B cell (primary cell): Measurements from ENCODE around the gene KPNA5. TPM values are rescaled to one million over a fixed set of nuclear protein-coding genes. Genes with fewer than 3 reads are reported as not detected.

ENCODE experiments used
- ATAC-seq: fragments of 200-7000 bp; cut with Tn5 transposase; one replicate; pipeline ENCODE4 v1.10.0; 2021; ENCODE audit warnings: low read depth, mild to moderate bottlenecking, moderate number of reproducible peaks, moderate library complexity
- CTCF ChIA-PET: fragments of 350-600 bp; sonication (Branson Sonifier 250); formaldehyde crosslinking; loops from one replicate; lab custom pipeline; 2021; ENCODE audit warnings: antibody characterized with exemption, inconsistent platforms; lab: Charles Lee
- POLR2A ChIA-PET: fragments of 350-600 bp; sonication (Branson Sonifier 250); formaldehyde crosslinking; loops from one replicate; lab custom pipeline; 2021; ENCODE audit warnings: antibody characterized with exemption; lab: Charles Lee
- DNase-seq: peaks from one replicate; pipeline ENCODE4 v3.0.0; 2013
- H2AFZ ChIP-seq: 2 replicates; pipeline ENCODE4 v1.6.1; 2012; ENCODE audit warnings: mild to moderate bottlenecking, low read depth, low read length; ENCODE audit not compliant: insufficient read depth, poor library complexity, severe bottlenecking
- H3K27ac ChIP-seq, 2 donors: 1 replicate in 1 of 2; 2 replicates in 1 of 2; pipeline ENCODE4 v1.5.1; 2012 to 2013; ENCODE audit warnings: low read length in 2 of 2, mild to moderate bottlenecking in 2 of 2, moderate library complexity in 1 of 2
- H3K27me3 ChIP-seq, 4 experiments: fragments of 200-600 bp in 1 of 4; sonication (generic) in 1 of 4; replicated peaks in 1 of 4; 1 replicate in 2 of 4; 2 replicates in 2 of 4; pipeline versions ENCODE4 v1.6.1 to v1.7.0; 2013 to 2016; ENCODE audit warnings: low read length in 3 of 4, mild to moderate bottlenecking in 2 of 4, mixed read lengths in 1 of 4, moderate library complexity in 1 of 4; ENCODE audit not compliant: insufficient read depth in 4 of 4, control insufficient read depth in 3 of 4; ENCODE audit errors: control extremely low read depth in 1 of 4
- H3K36me3 ChIP-seq, 2 experiments: replicated peaks in 1 of 2; 1 replicate in 1 of 2; 2 replicates in 1 of 2; pipeline versions ENCODE4 v1.6.1 to v1.7.1; 2013; ENCODE audit warnings: low read length in 1 of 2; ENCODE audit not compliant: insufficient read depth in 2 of 2, control insufficient read depth in 1 of 2; ENCODE audit errors: control extremely low read depth in 1 of 2, extremely low read depth in 1 of 2
- H3K4me1 ChIP-seq, 2 donors: fragments of 200-600 bp in 1 of 2; sonication (generic) in 1 of 2; 1 replicate in 1 of 2; 2 replicates in 1 of 2; pipeline versions ENCODE4 v1.5.1 to v1.6.1; 2013 to 2017; ENCODE audit warnings: low read length in 2 of 2; ENCODE audit not compliant: control insufficient read depth in 2 of 2, insufficient read depth in 2 of 2
- H3K4me2 ChIP-seq: replicated peaks from 2 replicates; pipeline ENCODE3; 2012; ENCODE audit warnings: mild to moderate bottlenecking, low read depth, low read length; ENCODE audit not compliant: poor library complexity, severe bottlenecking
- H3K4me3 ChIP-seq, 5 experiments: fragments of 200-600 bp in 1 of 5; sonication (generic) in 1 of 5; 1 replicate in 3 of 5; 2 replicates in 2 of 5; pipeline versions ENCODE4 v1.5.1 to v1.7.0; 2011 to 2016; ENCODE audit warnings: low read length in 4 of 5, mild to moderate bottlenecking in 4 of 5, low read depth in 2 of 5, control low read depth in 1 of 5, moderate library complexity in 1 of 5; ENCODE audit not compliant: insufficient read depth in 1 of 5; ENCODE audit errors: control extremely low read depth in 1 of 5, extremely low read depth in 1 of 5
- H3K79me2 ChIP-seq: fragments of 200-600 bp; sonication (generic); one replicate; pipeline ENCODE4 v1.6.0; 2016; ENCODE audit warnings: low read length; ENCODE audit not compliant: control insufficient read depth, insufficient read depth
- H3K9ac ChIP-seq: fragments of 200-600 bp; sonication (generic); 2 replicates; pipeline ENCODE4 v1.6.1; 2017; ENCODE audit warnings: mild to moderate bottlenecking, low read length, moderate library complexity
- H3K9me3 ChIP-seq, 3 donors: one replicate each; pipeline versions ENCODE4 v1.6.1 to v1.7.1; 2013; ENCODE audit warnings: low read length in 2 of 3; ENCODE audit not compliant: control insufficient read depth in 2 of 3, insufficient read depth in 1 of 3; ENCODE audit errors: control extremely low read depth in 1 of 3
- H4K20me1 ChIP-seq: 2 replicates; pipeline ENCODE4 v1.6.0; 2012; ENCODE audit warnings: mild to moderate bottlenecking, low read length; ENCODE audit not compliant: insufficient read depth, control insufficient read depth, poor library complexity, severe bottlenecking
- H3K27ac Mint-ChIP-seq: one replicate; pipeline ENCODE4 v1.8.0; 2021; ENCODE audit warnings: mixed read lengths
- H3K27me3 Mint-ChIP-seq: one replicate; pipeline ENCODE4 v1.8.0; 2021; ENCODE audit warnings: mixed read lengths
- H3K4me1 Mint-ChIP-seq: one replicate; pipeline ENCODE4 v1.8.0; 2021; ENCODE audit warnings: mixed read lengths
- H3K4me3 Mint-ChIP-seq: one replicate; pipeline ENCODE4 v1.8.0; 2021; ENCODE audit warnings: mixed read lengths
- H3K9me3 Mint-ChIP-seq: one replicate; pipeline ENCODE4 v1.8.0; 2022; ENCODE audit warnings: mixed read lengths; ENCODE audit not compliant: insufficient read depth
- CTCF ChIP-seq: fragments of 200-600 bp; IDR thresholded peaks from one replicate; pipeline ENCODE4 v1.8.0; 2022; ENCODE audit warnings: antibody characterized with exemption, mild to moderate bottlenecking
- EZH2 ChIP-seq: IDR thresholded peaks from 2 replicates; pipeline ENCODE4 v1.6.1; 2012; ENCODE audit warnings: borderline replicate concordance, low read depth, mild to moderate bottlenecking, moderate library complexity, low read length; ENCODE audit not compliant: insufficient read depth, poor library complexity, severe bottlenecking
- WGBS: methylation state at CpG from one replicate; pipeline ENCODE4 v1.1.5; 2013; ENCODE audit warnings: missing lambda C conversion rate; ENCODE audit not compliant: insufficient coverage; 5-methylcytosine and 5-hydroxymethylcytosine counted together
- intact Hi-C: fragments of 100-400 bp; cut with micrococcal nuclease; formaldehyde crosslinking; loops from one replicate; pipeline ENCODE4 v1.10.0; 2022
- polyA plus RNA-seq: library from polyadenylated mRNA; depleted of rRNA; stranded (reverse); fragments of >200 nt; gene quantifications from 2 replicates; pipeline ENCODE4 v1.2.3, GENCODE V29; 2012
- total RNA-seq, 2 donors: library from RNA; stranded (reverse); fragments of 120-200 nt in 1 of 2; gene quantifications; 1 replicate in 1 of 2; 2 replicates in 1 of 2; pipeline versions ENCODE4 v1.2.3 to v1.2.4, GENCODE V29; 2013 to 2022

Gene KPNA5
- total and polyA plus RNA-seq, 2 donors (not counting 1 experiment from before 2014, with no cell fraction given): 6.9 to 41.7 TPM

DNA sequence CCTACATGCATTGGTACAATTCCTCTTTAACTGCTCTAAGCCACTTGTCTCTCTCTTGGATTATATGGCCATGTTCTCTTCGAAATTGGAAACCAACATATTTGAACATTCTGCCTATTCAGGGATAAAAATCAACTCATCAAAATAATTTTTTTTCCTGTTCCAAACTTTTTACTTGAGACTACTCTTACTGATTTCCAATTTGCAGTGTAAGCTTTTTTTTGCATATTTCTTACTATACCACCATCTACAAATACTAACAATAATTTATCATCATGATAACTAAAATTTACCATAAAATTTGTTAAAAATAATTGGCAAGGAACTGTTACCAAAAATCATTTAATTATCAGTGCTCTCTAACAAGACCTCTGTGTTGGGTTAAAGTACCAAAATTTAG is 91.4 kb downstream of the KPNA5 start:
- Histone ChIP-seq H3K27ac (no peak overlapping the region), H3K79me2 (no peaks in the 10 kb centered on the region), H3K4me3 (no peak overlapping the region), H4K20me1 (no peaks in the 10 kb centered on the region), H3K27me3 (no peaks in the 10 kb centered on the region), H3K4me2 (no peak overlapping the region), H3K9ac (no peak overlapping the region), H2AFZ (no peak overlapping the region), H3K4me1 (no peaks in the 10 kb centered on the region), H3K9me3 (no peaks in the 10 kb centered on the region), H3K36me3 (no peaks in the 10 kb centered on the region)
- Mint-ChIP-seq H3K4me1 (no peaks in the 10 kb centered on the region), H3K9me3 (no peaks in the 10 kb centered on the region), H3K27me3 (peaks cover 24% of the 10 kb centered on the region), H3K27ac (no peak overlapping the region), H3K4me3 (no peak overlapping the region)
- TF ChIP-seq CTCF: no peak
- no peak for TF ChIP-seq EZH2
- intact Hi-C loops: no loop called here
- no peak for DNase-seq
- POLR2A ChIA-PET: no interaction called here
- no CpG with 5 or more reads among the region's 1 CpG for WGBS
- CTCF ChIA-PET: interaction anchor here (0.7 kb wide), 1 partner anchor 556 kb away, joined by 3 read pairs; no protein-coding TSS in a partner anchor
- no peak for ATAC-seq

GRCh38 chr6:116773886-116774285 is 92.9 kb downstream of the KPNA5 start:
- H3K27me3 ChIP-seq: no peaks in the 10 kb centered on the region
- ChIA-PET POLR2A (no interaction called here), CTCF (no interaction called here)
- ATAC-seq: no peak
- no peak overlapping the region for H3K4me2 ChIP-seq
- no peak overlapping the region for H3K4me3 Mint-ChIP-seq
- no peaks in the 10 kb centered on the region for H3K9me3 Mint-ChIP-seq
- no peak for DNase-seq
- H3K4me3 ChIP-seq: no peak overlapping the region
- TF ChIP-seq CTCF (no peak), EZH2 (no peak)
- intact Hi-C loops: no loop called here
- WGBS: no CpG with 5 or more reads among the region's 1 CpG
- H4K20me1 ChIP-seq: no peaks in the 10 kb centered on the region
- no peaks in the 10 kb centered on the region for H3K9me3 ChIP-seq
- no peaks in the 10 kb centered on the region for H3K36me3 ChIP-seq
- no peak overlapping the region for H2AFZ ChIP-seq
- no peak overlapping the region for H3K27ac ChIP-seq
- no peaks in the 10 kb centered on the region for H3K79me2 ChIP-seq
- no peak overlapping the region for H3K9ac ChIP-seq
- H3K4me1 ChIP-seq: no peaks in the 10 kb centered on the region
- no peak overlapping the region for H3K27ac Mint-ChIP-seq
- no peaks in the 10 kb centered on the region for H3K4me1 Mint-ChIP-seq
- H3K27me3 Mint-ChIP-seq: peaks cover 16% of the 10 kb centered on the region
